Fibroblast of skin of right biceps (primary cell): ENCODE results near the gene FGD4.
A peak's percentile ranks its signal among the peaks of the same experiment; 100 is the strongest.

Experiments used
- DNase-seq: peaks from one replicate; pipeline ENCODE4 v3.0.0-alpha.2; 2013

Gene FGD4

GRCh38 chr12:32407795-32408194 lies 8.4 kb downstream of the FGD4 start:
- no peak for DNase-seq

DNA sequence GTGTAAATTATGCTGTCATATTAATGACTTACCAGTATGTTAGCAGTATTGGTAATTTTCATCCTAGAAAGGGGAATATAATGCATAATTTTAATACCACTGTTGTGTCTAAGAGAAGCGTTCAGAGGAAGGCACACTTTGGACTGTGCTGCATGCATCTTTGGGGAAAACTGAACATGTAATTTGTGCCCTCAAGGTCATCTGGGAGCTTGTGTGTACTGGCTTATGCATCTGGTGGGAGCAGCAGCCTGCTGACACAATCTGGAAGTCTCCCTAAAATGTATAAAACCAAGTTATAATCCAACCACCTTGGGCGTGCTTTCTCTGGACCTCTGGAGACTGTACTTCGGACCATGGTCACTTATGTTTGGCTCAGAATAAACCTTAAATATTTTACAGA lies 14.1 kb downstream of the FGD4 start:
- DNase-seq, result no peak

GRCh38 chr12:32418221-32418620 lies 18.9 kb downstream of the FGD4 start:
- DNase-seq, result no peak

GRCh38 chr12:32418903-32419519 lies 19.7 kb downstream of the FGD4 start:
- DNase-seq, result no peak

DNA sequence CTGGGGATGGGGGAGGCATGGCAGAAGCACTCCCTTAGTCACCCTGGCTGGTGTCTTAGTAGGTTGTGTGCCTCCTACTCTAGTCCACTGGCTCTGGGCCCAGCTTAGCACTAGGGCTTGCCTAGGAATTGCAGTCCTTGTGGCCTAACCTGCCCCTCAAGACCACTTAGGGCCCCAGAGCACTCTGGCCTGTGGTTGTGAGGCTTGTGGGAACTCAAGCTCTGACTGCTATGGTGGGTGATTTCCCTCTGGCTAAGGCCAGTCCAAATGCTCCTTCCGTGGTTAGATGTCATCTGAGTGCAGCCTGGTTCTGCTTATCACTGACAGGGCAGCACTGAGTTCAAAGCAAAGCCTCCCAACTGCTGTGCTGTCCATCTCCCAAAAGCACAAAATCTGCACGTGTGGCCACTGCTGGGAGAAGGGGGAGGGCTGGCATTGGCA lies 20.2 kb downstream of the FGD4 start:
- DNase-seq, result no peak

GRCh38 chr12:32420356-32420755 lies 21.0 kb downstream of the FGD4 start:
- no peak for DNase-seq

GRCh38 chr12:32423559-32423958 lies 24.2 kb downstream of the FGD4 start:
- no peak for DNase-seq

DNA sequence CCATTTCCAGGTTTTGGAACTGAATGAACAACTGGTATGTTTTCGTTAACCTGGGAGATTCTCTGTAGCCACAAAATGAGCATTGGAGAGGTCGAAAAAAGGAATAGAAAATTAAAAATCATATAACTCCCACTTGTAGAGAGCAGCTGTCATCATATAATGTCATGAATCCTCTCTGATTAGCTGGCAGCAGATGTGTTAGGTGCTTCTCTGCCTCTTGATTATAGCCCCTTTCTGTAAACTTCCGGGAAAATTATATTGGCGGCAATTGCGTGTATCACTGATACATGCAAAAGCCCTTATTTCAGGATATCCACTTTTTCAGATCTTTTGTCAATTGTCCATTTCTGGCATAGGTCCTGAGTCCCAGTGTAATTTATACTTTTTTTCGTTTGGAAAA lies 31.7 kb downstream of the FGD4 start:
- no peak for DNase-seq

DNA sequence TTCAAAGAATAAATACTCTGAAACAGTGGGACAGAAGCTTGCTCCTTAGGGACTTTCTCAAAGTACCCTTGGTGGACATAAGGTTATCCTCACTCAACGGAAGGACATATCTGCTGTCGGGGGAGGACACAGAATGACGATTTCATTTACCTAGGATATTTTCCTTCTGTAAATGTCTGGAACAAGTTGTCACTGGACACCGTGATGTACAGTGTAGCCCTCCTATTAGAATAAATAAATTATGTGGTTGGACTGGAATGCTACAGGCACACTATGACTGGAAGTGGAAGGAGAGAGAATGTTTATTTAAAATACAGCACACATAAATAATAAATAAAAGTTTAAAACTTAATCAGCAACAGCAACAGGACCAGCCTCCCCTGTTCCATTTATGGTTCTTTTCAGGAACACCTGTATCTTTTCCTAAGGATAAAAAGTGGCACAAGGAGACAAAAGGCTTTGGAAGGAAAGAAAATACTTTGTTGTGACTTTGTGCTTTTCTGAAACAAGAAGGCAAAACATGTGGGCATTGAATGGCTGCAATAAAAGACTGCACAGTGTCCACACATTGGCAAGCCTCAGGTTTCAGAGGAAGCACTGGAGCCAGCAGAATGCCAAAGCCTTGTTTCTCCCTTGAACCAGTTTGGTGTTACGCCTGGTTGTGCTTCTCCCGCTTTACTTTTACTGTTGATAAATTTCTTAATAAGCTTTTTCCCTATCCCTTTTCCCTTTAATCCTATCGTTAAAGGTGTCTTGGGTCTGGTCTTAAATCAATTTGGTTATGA lies 36.8 kb downstream of the FGD4 start:
- no peak for DNase-seq

DNA sequence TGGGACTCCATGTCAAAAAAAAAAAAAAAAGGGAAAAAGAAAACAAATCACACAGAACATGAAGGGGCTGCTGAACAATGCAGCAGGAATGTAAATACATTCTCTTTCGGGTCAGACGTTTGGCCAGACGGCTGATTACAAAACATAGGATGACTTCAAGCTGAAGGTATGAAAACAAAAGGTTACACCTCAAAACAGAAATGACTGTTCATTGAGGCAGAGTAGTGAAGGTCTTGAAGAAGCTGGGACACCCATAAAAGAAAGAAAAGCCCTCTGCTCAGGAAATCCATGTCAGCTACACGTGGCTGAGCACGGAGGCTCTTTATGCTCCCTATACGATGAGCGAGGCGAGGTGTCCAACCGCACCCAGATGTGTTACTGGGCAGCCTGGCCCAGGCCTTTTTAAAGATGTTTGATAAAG lies 37.7 kb downstream of the FGD4 start:
- DNase-seq, result peak; percentile 86

GRCh38 chr12:32440120-32440865 lies 40.9 kb downstream of the FGD4 start:
- no peak for DNase-seq

GRCh38 chr12:32443491-32443890 lies 44.1 kb downstream of the FGD4 start:
- DNase-seq, result no peak

GRCh38 chr12:32444895-32445294 lies 45.5 kb downstream of the FGD4 start:
- peak; percentile 88 for DNase-seq

DNA sequence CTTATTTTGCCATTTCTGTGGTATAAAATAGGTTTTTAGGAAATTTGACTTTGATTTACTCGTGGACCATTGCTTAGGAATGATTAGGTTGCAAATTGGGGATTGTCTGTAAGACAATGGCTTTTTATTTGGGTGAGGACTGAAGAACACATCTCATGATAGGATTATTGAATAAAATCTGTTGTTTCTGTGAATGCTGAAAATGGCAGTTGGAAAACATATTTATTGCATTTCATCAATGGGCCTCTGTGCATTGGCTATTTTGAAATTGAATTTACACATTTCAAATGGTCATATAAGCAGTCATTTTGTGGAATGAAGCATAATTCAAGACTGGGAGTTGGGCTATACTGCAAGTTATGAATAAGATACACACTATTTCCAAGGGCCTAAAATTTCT lies 46.0 kb downstream of the FGD4 start:
- no peak for DNase-seq

GRCh38 chr12:32446316-32447119 lies 47.2 kb downstream of the FGD4 start:
- DNase-seq, result no peak

GRCh38 chr12:32448586-32448985 lies 49.2 kb downstream of the FGD4 start:
- DNase-seq, result no peak

DNA sequence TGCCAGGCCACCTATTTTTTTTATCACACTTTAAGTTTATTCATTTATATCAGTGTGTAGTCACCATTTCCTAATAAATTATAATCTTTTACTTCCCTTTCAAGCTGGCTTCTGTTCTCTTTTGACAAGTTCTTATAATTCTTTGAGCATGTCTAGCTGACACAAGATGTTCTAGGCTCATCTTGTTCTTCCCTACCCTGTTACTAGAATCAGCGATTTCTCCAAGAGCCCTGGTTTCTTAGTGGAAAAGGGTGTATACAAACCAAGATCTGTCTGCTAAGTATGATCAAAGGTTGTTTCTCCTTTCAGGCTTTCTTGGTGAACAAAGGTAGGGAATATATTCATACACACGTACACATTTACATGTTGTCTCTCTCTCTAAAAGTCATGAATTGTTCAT lies 51.0 kb downstream of the FGD4 start:
- no peak for DNase-seq

- no peak for DNase-seq
Measured at GRCh38 chr12:32450768-32451167, 51.4 kb downstream of the FGD4 start.

DNA sequence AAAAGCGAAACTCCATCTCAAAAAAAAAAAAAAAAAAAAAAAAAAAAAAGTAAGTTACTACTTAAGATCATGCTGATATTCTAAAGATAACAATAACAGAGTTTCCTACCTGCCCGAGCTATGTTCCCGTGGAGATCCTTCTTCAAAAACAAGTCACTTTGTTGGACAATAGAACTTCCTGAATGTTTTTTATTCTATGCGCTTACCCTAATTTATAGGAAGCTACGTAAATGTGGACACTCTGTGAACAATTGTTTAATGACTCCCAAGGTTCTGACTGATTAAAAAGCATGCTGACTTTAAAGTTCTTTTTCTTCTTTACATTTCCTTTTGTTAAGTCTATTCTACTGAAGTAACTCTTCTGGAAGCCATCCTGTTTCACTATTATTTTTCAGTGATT lies 52.5 kb downstream of the FGD4 start:
- DNase-seq, result no peak

- peak; percentile 36 for DNase-seq
Measured at GRCh38 chr12:32454075-32454474, 54.7 kb downstream of the FGD4 start.

GRCh38 chr12:32454866-32455265 lies 55.5 kb downstream of the FGD4 start:
- DNase-seq, result no peak

DNA sequence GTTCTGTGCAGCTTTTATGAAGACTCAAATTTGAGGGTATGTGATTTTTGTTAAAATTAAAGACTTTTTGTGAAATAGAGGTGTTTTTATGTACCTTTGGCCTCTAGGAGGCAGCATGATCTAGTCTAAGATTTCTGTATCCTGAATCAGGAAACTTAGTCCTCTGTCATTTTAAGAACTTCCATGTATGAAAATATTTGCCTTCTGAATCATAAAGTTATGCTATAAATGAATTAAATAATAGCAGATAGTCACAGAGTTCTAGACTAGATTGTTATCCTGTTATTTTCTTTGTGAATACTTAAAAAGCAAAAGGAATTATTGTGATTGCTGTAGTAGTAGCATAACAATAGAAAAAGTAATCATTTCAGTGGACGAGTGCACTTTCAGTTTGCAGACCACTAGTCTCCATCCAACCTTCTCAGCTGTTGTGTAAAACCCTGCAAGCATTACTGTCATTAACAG lies 56.3 kb downstream of the FGD4 start:
- DNase-seq, result peak; percentile 73
